DOHH2 (cell line): ENCODE results near the gene AGR2.

Source experiments
- H3F3A ChIP-seq: fragments of 200-600 bp; sonication (generic), shearing (Covaris generic); 2 replicates; pipeline ENCODE4 v1.6.0; 2016; ENCODE audit warnings: antibody characterized with exemption, mild to moderate bottlenecking; ENCODE audit not compliant: control insufficient read depth, insufficient read depth
- H3K27ac ChIP-seq: fragments of 200-600 bp; sonication (generic); 2 replicates; pipeline ENCODE4 v1.5.1; 2014; ENCODE audit warnings: low read depth, mild to moderate bottlenecking, low read length, moderate library complexity
- H3K27me3 ChIP-seq: fragments of 200-600 bp; sonication (generic); 2 replicates; pipeline ENCODE4 v1.6.1; 2014; ENCODE audit warnings: mild to moderate bottlenecking, low read length, mixed read lengths; ENCODE audit not compliant: control insufficient read depth
- H3K36me3 ChIP-seq: fragments of 200-600 bp; sonication (generic); 2 replicates; pipeline ENCODE4 v1.6.1; 2014; ENCODE audit warnings: mild to moderate bottlenecking, low read length, moderate library complexity, mixed read lengths; ENCODE audit not compliant: control insufficient read depth
- H3K4me1 ChIP-seq: fragments of 200-600 bp; sonication (generic); 2 replicates; pipeline ENCODE4 v1.6.1; 2014; ENCODE audit warnings: mild to moderate bottlenecking, low read length, mixed read lengths; ENCODE audit not compliant: control insufficient read depth
- H3K4me2 ChIP-seq: fragments of 200-600 bp; sonication (generic); 2 replicates; pipeline ENCODE4 v1.6.0; 2014; ENCODE audit warnings: mild to moderate bottlenecking, low read length, moderate library complexity
- H3K4me3 ChIP-seq: fragments of 200-600 bp; sonication (generic); 2 replicates; pipeline ENCODE4 v1.5.1; 2014; ENCODE audit warnings: mild to moderate bottlenecking, low read length, mixed read lengths
- H3K79me2 ChIP-seq: fragments of 200-600 bp; sonication (generic); 2 replicates; pipeline ENCODE4 v1.6.1; 2014; ENCODE audit warnings: mild to moderate bottlenecking, low read length, mixed read lengths; ENCODE audit not compliant: control insufficient read depth
- H3K9me2 ChIP-seq: fragments of 200-600 bp; sonication (generic); replicated peaks from 2 replicates; pipeline ENCODE4 v1.6.1; 2014; ENCODE audit warnings: mild to moderate bottlenecking, low read length, mixed read lengths; ENCODE audit not compliant: control insufficient read depth
- H3K9me3 ChIP-seq: fragments of 200-600 bp; sonication (generic); 2 replicates; pipeline ENCODE4 v1.6.1; 2014; ENCODE audit warnings: antibody characterized with exemption, low read length, mixed read lengths; ENCODE audit not compliant: control insufficient read depth, insufficient read depth
- H4K20me1 ChIP-seq: fragments of 200-600 bp; sonication (generic); 2 replicates; pipeline ENCODE4 v1.6.0; 2014; ENCODE audit warnings: low read depth, mild to moderate bottlenecking, antibody characterized with exemption, low read length, moderate library complexity; ENCODE audit not compliant: control insufficient read depth, insufficient read depth
- CTCF ChIP-seq: fragments of 200-600 bp; sonication (generic); IDR thresholded peaks from one replicate; pipeline ENCODE4 v1.5.1; 2014; ENCODE audit warnings: antibody characterized with exemption, mild to moderate bottlenecking, low read depth, low read length; ENCODE audit not compliant: poor library complexity, severe bottlenecking
- EZH2phosphoT487 ChIP-seq: fragments of 200-600 bp; sonication (generic); IDR thresholded peaks from 2 replicates; pipeline ENCODE4 v1.6.1; 2017; ENCODE audit warnings: borderline replicate concordance, mild to moderate bottlenecking, antibody characterized with exemption, low read length, moderate library complexity, mixed read lengths

Gene AGR2

GRCh38 chr7:16753102-16753931 lies 51.5 kb downstream of the AGR2 start, which contains the start of gene TSPAN13:
TSPAN13 (plus strand) TSS chr7:16753755; CDS start chr7:16753968, 213 bp downstream.
- Histone ChIP-seq H4K20me1 (no peaks in the 10 kb centered on the region), H3K4me1 (peaks cover 46% of the 10 kb centered on the region), H3K79me2 (peaks cover 6% of the 10 kb centered on the region; the same call in 1 of the 2 replicates), H3K9me2 (no peaks in the 10 kb centered on the region), H3F3A (peaks cover 26% of the 10 kb centered on the region), H3K4me2 (peak within 1 kb of the TSS; percentile 91), H3K36me3 (no peaks in the 10 kb centered on the region), H3K9me3 (no peaks in the 10 kb centered on the region), H3K27ac (peak within 1 kb of the TSS; percentile 7; the same call in 1 of the 2 replicates), H3K4me3 (peak within 1 kb of the TSS; percentile 85), H3K27me3 (peaks cover 15% of the 10 kb centered on the region)
- no peak for TF ChIP-seq CTCF
- TF ChIP-seq EZH2phosphoT487, result no peak

- no peak overlapping the region for H3K27ac ChIP-seq
- no peaks in the 10 kb centered on the region for H3K4me1 ChIP-seq
- H3K9me3 ChIP-seq, result no peaks in the 10 kb centered on the region
- H3K4me3 ChIP-seq, result no peak overlapping the region
- no peaks in the 10 kb centered on the region for H3K36me3 ChIP-seq
- no peaks in the 10 kb centered on the region for H4K20me1 ChIP-seq
- H3K79me2 ChIP-seq, result no peaks in the 10 kb centered on the region
- H3K27me3 ChIP-seq, result no peaks in the 10 kb centered on the region
- 0 out of 2 replicates have a peak, but pooled peaks cover under 1% of the 10 kb centered on the region for H3F3A ChIP-seq
- no peaks in the 10 kb centered on the region for H3K9me2 ChIP-seq
- H3K4me2 ChIP-seq, result no peak overlapping the region
- TF ChIP-seq EZH2phosphoT487, result no peak
- no peak for TF ChIP-seq CTCF
Measured at GRCh38 chr7:16747102-16747501, 57.7 kb downstream of the AGR2 start.

GRCh38 chr7:16745645-16746044 lies 59.2 kb downstream of the AGR2 start:
- Histone ChIP-seq H4K20me1 (no peaks in the 10 kb centered on the region), H3K4me1 (no peaks in the 10 kb centered on the region), H3K9me2 (no peaks in the 10 kb centered on the region), H3K36me3 (no peaks in the 10 kb centered on the region), H3K27ac (no peak overlapping the region), H3F3A (no peaks in the 10 kb centered on the region), H3K79me2 (no peaks in the 10 kb centered on the region), H3K4me3 (no peak overlapping the region), H3K27me3 (no peaks in the 10 kb centered on the region), H3K9me3 (no peaks in the 10 kb centered on the region), H3K4me2 (no peak overlapping the region)
- no peak for TF ChIP-seq CTCF
- no peak for TF ChIP-seq EZH2phosphoT487
